ENCODE measurements around the gene TRAIP. TPM values are rescaled to one million over a fixed set of nuclear protein-coding genes. Genes with fewer than 3 reads are reported as not detected.
"Not testable (repeated sequence)": the region's sequence is repeated elsewhere in the genome, so short reads cannot be mapped to it uniquely, and the experiment has no call there.

The TRAIP gene
- total RNA-seq, 1 experiment from 2014 or later: 18.5 TPM

GRCh38 chr3:49787536-49787935 is 68.8 kb downstream of the TRAIP start:
- H3K36me3 ChIP-seq: peaks cover 4% of the 10 kb centered on the region; the same call in 1 of the 2 replicates
- no peak overlapping the region for H3K4me3 ChIP-seq
- DNase-seq: no peak
- H3K27me3 ChIP-seq: no peaks in the 10 kb centered on the region
- no peaks in the 10 kb centered on the region for H3K9me3 ChIP-seq

GRCh38 chr3:49787182-49787464 is 69.2 kb downstream of the TRAIP start:
- Histone ChIP-seq H3K36me3 (peaks cover 4% of the 10 kb centered on the region; the same call in 1 of the 2 replicates), H3K9me3 (no peaks in the 10 kb centered on the region), H3K27me3 (no peaks in the 10 kb centered on the region), H3K4me3 (peak overlapping the region; percentile 92)
- no peak for DNase-seq

GRCh38 chr3:49786357-49787181 is 69.8 kb downstream of the TRAIP start, which contains the start of gene IP6K1:
TSS of gene IP6K1 (minus strand) at chr3:49786542. CDS start at chr3:49748040, 38,502 bp downstream.
- H3K27me3 ChIP-seq: no peaks in the 10 kb centered on the region
- H3K4me3 ChIP-seq: peak within 1 kb of the TSS; percentile 92
- peaks cover 4% of the 10 kb centered on the region; the same call in 1 of the 2 replicates for H3K36me3 ChIP-seq
- H3K9me3 ChIP-seq: no peaks in the 10 kb centered on the region
- peak; percentile 99 for DNase-seq

GRCh38 chr3:49785565-49786356 is 70.6 kb downstream of the TRAIP start:
- Histone ChIP-seq H3K4me3 (peak overlapping the region; percentile 92), H3K27me3 (no peaks in the 10 kb centered on the region), H3K9me3 (no peaks in the 10 kb centered on the region), H3K36me3 (peaks cover 4% of the 10 kb centered on the region; the same call in 1 of the 2 replicates)
- peak; percentile 30 for DNase-seq

GRCh38 chr3:49782277-49782676 is 74.1 kb downstream of the TRAIP start:
- not testable (repeated sequence) for H3K36me3 ChIP-seq, DNase-seq, H3K9me3 ChIP-seq

GRCh38 chr3:49781415-49782199 is 74.8 kb downstream of the TRAIP start:
- H3K4me3 ChIP-seq: no peak overlapping the region
- H3K27me3 ChIP-seq: no peaks in the 10 kb centered on the region
- DNase-seq: no peak
- peaks cover 4% of the 10 kb centered on the region; the same call in 1 of the 2 replicates for H3K36me3 ChIP-seq
- no peaks in the 10 kb centered on the region for H3K9me3 ChIP-seq

More at GRCh38 chr3:49782277-49782676, 74.1 kb downstream of the TRAIP start:
- not testable (repeated sequence) for H3K4me3 ChIP-seq, H3K27me3 ChIP-seq

GRCh38 chr3:49780975-49781365 is 75.4 kb downstream of the TRAIP start:
- DNase-seq, H3K9me3 ChIP-seq, H3K36me3 ChIP-seq, H3K27me3 ChIP-seq, H3K4me3 ChIP-seq: not testable (repeated sequence)

- H3K4me3 ChIP-seq: no peak overlapping the region
- peaks cover 4% of the 10 kb centered on the region; the same call in 1 of the 2 replicates for H3K36me3 ChIP-seq
- H3K27me3 ChIP-seq: no peaks in the 10 kb centered on the region
- DNase-seq: no peak
- no peaks in the 10 kb centered on the region for H3K9me3 ChIP-seq
Observed at GRCh38 chr3:49780080-49780974, 76.0 kb downstream of the TRAIP start.

GRCh38 chr3:49779358-49780079 is 76.8 kb downstream of the TRAIP start:
- H3K9me3 ChIP-seq: no peaks in the 10 kb centered on the region
- no peaks in the 10 kb centered on the region for H3K27me3 ChIP-seq
- DNase-seq: no peak
- H3K4me3 ChIP-seq: no peak overlapping the region
- no peaks in the 10 kb centered on the region for H3K36me3 ChIP-seq

Other genes starting within 250 kb of the TRAIP start
- gene APEH, start 182.2 kb downstream of the TRAIP start, total RNA-seq (2014; rRNA removed; shearing (Covaris generic); ENCODE audit: low replicate concordance): 53.9 and 87.5 TPM in 2 replicates
- 0.33 TPM in 1 of 2 replicates, not detected in the other for gene MST1, start 167.1 kb downstream of the TRAIP start, total RNA-seq (2014; rRNA removed; shearing (Covaris generic); ENCODE audit: low replicate concordance)
- 8.5 TPM in 2 replicates for gene RNF123, start 167.0 kb downstream of the TRAIP start, total RNA-seq (2014; rRNA removed; shearing (Covaris generic); ENCODE audit: low replicate concordance)
- 2.1 TPM in 1 of 2 replicates, not detected in the other for gene AMIGO3, start 136.9 kb downstream of the TRAIP start, total RNA-seq (2014; rRNA removed; shearing (Covaris generic); ENCODE audit: low replicate concordance)
- 16.8 and 19.4 TPM in 2 replicates for gene GMPPB, start 132.6 kb downstream of the TRAIP start, total RNA-seq (2014; rRNA removed; shearing (Covaris generic); ENCODE audit: low replicate concordance)
- gene IP6K1, start 70.0 kb downstream of the TRAIP start, total RNA-seq (2014; rRNA removed; shearing (Covaris generic); ENCODE audit: low replicate concordance): 10.9 and 19.5 TPM in 2 replicates
- 0.10 TPM in 1 of 2 replicates, not detected in the other for gene CDHR4, start 56.7 kb downstream of the TRAIP start, total RNA-seq (2014; rRNA removed; shearing (Covaris generic); ENCODE audit: low replicate concordance)
- 3.2 TPM in 1 of 2 replicates, not detected in the other for gene INKA1, start 53.3 kb downstream of the TRAIP start, total RNA-seq (2014; rRNA removed; shearing (Covaris generic); ENCODE audit: low replicate concordance)
- gene UBA7, start 42.6 kb downstream of the TRAIP start, total RNA-seq (2014; rRNA removed; shearing (Covaris generic); ENCODE audit: low replicate concordance): 5.8 and 6.9 TPM in 2 replicates
- gene CAMKV, start 13.3 kb upstream of the TRAIP start, total RNA-seq (2014; rRNA removed; shearing (Covaris generic); ENCODE audit: low replicate concordance): 0.20 TPM in 1 of 2 replicates, not detected in the other
- 1.1 and 1.9 TPM in 2 replicates for gene MST1R, start 47.3 kb upstream of the TRAIP start, total RNA-seq (2014; rRNA removed; shearing (Covaris generic); ENCODE audit: low replicate concordance)
- gene MON1A, start 73.2 kb upstream of the TRAIP start, total RNA-seq (2014; rRNA removed; shearing (Covaris generic); ENCODE audit: low replicate concordance): 10.3 and 15.6 TPM in 2 replicates
- 12.9 and 13.2 TPM in 2 replicates for gene RBM6, start 83.6 kb upstream of the TRAIP start, total RNA-seq (2014; rRNA removed; shearing (Covaris generic); ENCODE audit: low replicate concordance)
- 31.2 and 53.4 TPM in 2 replicates for gene RBM5, start 232.4 kb upstream of the TRAIP start, total RNA-seq (2014; rRNA removed; shearing (Covaris generic); ENCODE audit: low replicate concordance)

Data from MG63 (cell line).